Activated T-cell treated with anti-CD3 and anti-CD28 coated beads, Interleukin-2, amount 50 U/mL, for 4 hours (primary cell): ENCODE results near the gene CAMK1D. TPM values are rescaled to one million over a fixed set of nuclear protein-coding genes. Genes with fewer than 3 reads are reported as not detected.

ENCODE experiments used
- ATAC-seq, 2 donors: fragments of 200-7000 bp; cut with Tn5 transposase; one replicate each; pipeline ENCODE4 v1.10.0; 2021
- DNase-seq: peaks from one replicate; pipeline ENCODE4 v3.0.0-alpha.2; 2020
- H3K27me3 Mint-ChIP-seq: one replicate; pipeline ENCODE4 v1.8.0; 2021; ENCODE audit warnings: low read depth, mixed read lengths
- H3K36me3 Mint-ChIP-seq: one replicate; pipeline ENCODE4 v1.8.0; 2022; ENCODE audit warnings: mixed read lengths; ENCODE audit not compliant: insufficient read depth
- H3K4me1 Mint-ChIP-seq: one replicate; pipeline ENCODE4 v1.8.0; 2021; ENCODE audit warnings: low read depth, mixed read lengths
- H3K4me3 Mint-ChIP-seq: one replicate; pipeline ENCODE4 v1.8.0; 2021; ENCODE audit warnings: mild to moderate bottlenecking, moderate library complexity, mixed read lengths
- H3K9me3 Mint-ChIP-seq: one replicate; pipeline ENCODE4 v1.8.0; 2021; ENCODE audit warnings: mixed read lengths
- total RNA-seq, 3 donors: library from RNA; stranded (reverse); gene quantifications; one replicate each; pipeline ENCODE4 v1.2.1, GENCODE V29; 2021

CAMK1D gene
- total RNA-seq, 3 donors from 2014 or later = 6.3 to 7.8 (median 6.7) TPM

GRCh38 chr10:12628964-12629766, 279.8 kb downstream of the CAMK1D start:
- Mint-ChIP-seq H3K27me3 (no peaks in the 10 kb centered on the region), H3K36me3 (peaks cover 3% of the 10 kb centered on the region), H3K9me3 (no peaks in the 10 kb centered on the region), H3K4me1 (peaks cover 17% of the 10 kb centered on the region), H3K4me3 (no peak overlapping the region)
- ATAC-seq (peak; percentile 53 to 66), DNase-seq (no peak)

GRCh38 chr10:12629767-12630165, 280.4 kb downstream of the CAMK1D start:
- no peak for ATAC-seq
- Mint-ChIP-seq H3K36me3 (peaks cover 3% of the 10 kb centered on the region), H3K4me3 (no peak overlapping the region), H3K4me1 (peaks cover 22% of the 10 kb centered on the region), H3K27me3 (no peaks in the 10 kb centered on the region), H3K9me3 (no peaks in the 10 kb centered on the region)
- DNase-seq = no peak

- peaks cover 36% of the 10 kb centered on the region for H3K4me1 Mint-ChIP-seq
- no peaks in the 10 kb centered on the region for H3K9me3 Mint-ChIP-seq
- no peak overlapping the region for H3K4me3 Mint-ChIP-seq
- DNase-seq = no peak
- H3K36me3 Mint-ChIP-seq = peaks cover 1% of the 10 kb centered on the region
- H3K27me3 Mint-ChIP-seq = no peaks in the 10 kb centered on the region
- ATAC-seq = no peak
These were observed 281.9 kb downstream of the CAMK1D start for GRCh38 chr10:12631216-12631615.

GRCh38 chr10:12631787-12632562, 282.6 kb downstream of the CAMK1D start:
- DNase-seq (no peak), ATAC-seq (no peak)
- H3K4me3 Mint-ChIP-seq = no peak overlapping the region
- H3K9me3 Mint-ChIP-seq = no peaks in the 10 kb centered on the region
- H3K27me3 Mint-ChIP-seq = no peaks in the 10 kb centered on the region
- peaks cover 38% of the 10 kb centered on the region for H3K4me1 Mint-ChIP-seq
- peaks cover 1% of the 10 kb centered on the region for H3K36me3 Mint-ChIP-seq

GRCh38 chr10:12633776-12634620, 284.7 kb downstream of the CAMK1D start:
- ATAC-seq (no peak), DNase-seq (no peak)
- Mint-ChIP-seq H3K9me3 (no peaks in the 10 kb centered on the region), H3K36me3 (peaks cover 3% of the 10 kb centered on the region), H3K4me1 (peaks cover 48% of the 10 kb centered on the region), H3K4me3 (no peak overlapping the region), H3K27me3 (no peaks in the 10 kb centered on the region)

GRCh38 chr10:12634621-12634931, 285.2 kb downstream of the CAMK1D start:
- no peak for DNase-seq
- peak overlapping the region; percentile 35 for H3K4me3 Mint-ChIP-seq

GRCh38 chr10:12635127-12635541, 285.8 kb downstream of the CAMK1D start:
- H3K9me3 Mint-ChIP-seq = no peaks in the 10 kb centered on the region
- H3K4me3 Mint-ChIP-seq = peak overlapping the region; percentile 35
- no peaks in the 10 kb centered on the region for H3K27me3 Mint-ChIP-seq
- peak; percentile 82 to 87 for ATAC-seq
- DNase-seq = peak; percentile 25
- peaks cover 3% of the 10 kb centered on the region for H3K36me3 Mint-ChIP-seq
- H3K4me1 Mint-ChIP-seq = peaks cover 39% of the 10 kb centered on the region

More at GRCh38 chr10:12634621-12634931, 285.2 kb downstream of the CAMK1D start:
- no peak for ATAC-seq
- H3K36me3 Mint-ChIP-seq = peaks cover 3% of the 10 kb centered on the region
- H3K9me3 Mint-ChIP-seq = no peaks in the 10 kb centered on the region
- H3K27me3 Mint-ChIP-seq = no peaks in the 10 kb centered on the region
- peaks cover 43% of the 10 kb centered on the region for H3K4me1 Mint-ChIP-seq

- Mint-ChIP-seq H3K9me3 (no peaks in the 10 kb centered on the region), H3K4me3 (no peak overlapping the region), H3K4me1 (peaks cover 39% of the 10 kb centered on the region), H3K27me3 (no peaks in the 10 kb centered on the region), H3K36me3 (peaks cover 3% of the 10 kb centered on the region)
- no peak for DNase-seq
- no peak for ATAC-seq
These were observed 287.2 kb downstream of the CAMK1D start for GRCh38 chr10:12636571-12636970.

GRCh38 chr10:12637649-12638048, 288.3 kb downstream of the CAMK1D start:
- H3K4me3 Mint-ChIP-seq = no peak overlapping the region
- peaks cover 3% of the 10 kb centered on the region for H3K36me3 Mint-ChIP-seq
- ATAC-seq (no peak), DNase-seq (no peak)
- peaks cover 39% of the 10 kb centered on the region for H3K4me1 Mint-ChIP-seq
- no peaks in the 10 kb centered on the region for H3K9me3 Mint-ChIP-seq
- no peaks in the 10 kb centered on the region for H3K27me3 Mint-ChIP-seq

GRCh38 chr10:12638103-12638502, 288.8 kb downstream of the CAMK1D start:
- peaks cover 3% of the 10 kb centered on the region for H3K36me3 Mint-ChIP-seq
- DNase-seq (no peak), ATAC-seq (no peak)
- H3K9me3 Mint-ChIP-seq = no peaks in the 10 kb centered on the region
- H3K27me3 Mint-ChIP-seq = no peaks in the 10 kb centered on the region
- H3K4me1 Mint-ChIP-seq = peaks cover 37% of the 10 kb centered on the region
- H3K4me3 Mint-ChIP-seq = no peak overlapping the region

- Mint-ChIP-seq H3K4me3 (no peak overlapping the region), H3K27me3 (no peaks in the 10 kb centered on the region), H3K4me1 (peaks cover 37% of the 10 kb centered on the region), H3K9me3 (no peaks in the 10 kb centered on the region), H3K36me3 (peaks cover 3% of the 10 kb centered on the region)
- DNase-seq = no peak
- ATAC-seq = no peak
These were observed 289.4 kb downstream of the CAMK1D start for GRCh38 chr10:12638781-12639180.

GRCh38 chr10:12639996-12640944, 290.9 kb downstream of the CAMK1D start:
- H3K9me3 Mint-ChIP-seq = no peaks in the 10 kb centered on the region
- H3K4me1 Mint-ChIP-seq = peaks cover 38% of the 10 kb centered on the region
- DNase-seq (no peak), ATAC-seq (no peak)
- no peak overlapping the region for H3K4me3 Mint-ChIP-seq
- peaks cover 3% of the 10 kb centered on the region for H3K36me3 Mint-ChIP-seq
- H3K27me3 Mint-ChIP-seq = no peaks in the 10 kb centered on the region

GRCh38 chr10:12642036-12642435, 292.7 kb downstream of the CAMK1D start:
- Mint-ChIP-seq H3K27me3 (no peaks in the 10 kb centered on the region), H3K9me3 (no peaks in the 10 kb centered on the region), H3K4me1 (peaks cover 26% of the 10 kb centered on the region), H3K4me3 (no peak overlapping the region), H3K36me3 (peaks cover 3% of the 10 kb centered on the region)
- ATAC-seq (no peak), DNase-seq (no peak)
